Activated T-helper 1 cell treated with anti-CD3 and anti-CD28 coated beads, Interleukin-12 subunit alpha, Interleukin-12 subunit beta, Interleukin-2, Interleukin-4 antibody, amounts not matched to agents 30 ng/mL and 10 ng/mL and 1 ng/mL, durations not matched to agents 14 hours and 24 hours and 36 hours (primary cell): Measurements from ENCODE around the gene CCL22. TPM values are rescaled to one million over a fixed set of nuclear protein-coding genes. Genes with fewer than 3 reads are reported as not detected.
"Not testable (repeated sequence)": the region's sequence is repeated elsewhere in the genome, so short reads cannot be mapped to it uniquely, and the experiment has no call there.

Experiments used
- DNase-seq: peaks from one replicate; pipeline ENCODE4 v3.0.0; 2021; ENCODE audit warnings: low spot score
- H3K27ac Mint-ChIP-seq: one replicate; pipeline ENCODE4 v1.8.0; 2021; ENCODE audit warnings: mild to moderate bottlenecking, mixed read lengths
- H3K27me3 Mint-ChIP-seq: one replicate; pipeline ENCODE4 v1.8.0; 2022; ENCODE audit warnings: mild to moderate bottlenecking, moderate library complexity, mixed read lengths; ENCODE audit not compliant: insufficient read depth
- H3K36me3 Mint-ChIP-seq: one replicate; pipeline ENCODE4 v1.8.0; 2021; ENCODE audit warnings: low read depth, mixed read lengths
- H3K4me1 Mint-ChIP-seq: one replicate; pipeline ENCODE4 v1.8.0; 2021; ENCODE audit warnings: low read depth, mixed read lengths
- H3K4me3 Mint-ChIP-seq: one replicate; pipeline ENCODE4 v1.8.0; 2021; ENCODE audit warnings: mild to moderate bottlenecking, moderate library complexity, mixed read lengths
- H3K9me3 Mint-ChIP-seq: one replicate; pipeline ENCODE4 v1.8.0; 2021; ENCODE audit warnings: mixed read lengths
- intact Hi-C: fragments of 100-400 bp; cut with micrococcal nuclease; formaldehyde crosslinking; loops from one replicate; pipeline ENCODE4 v1.15.1; 2024
- total RNA-seq: library from RNA; stranded (reverse); gene quantifications from 2 replicates; pipeline ENCODE4 v1.2.3, GENCODE V29; 2022

CCL22 gene
- total RNA-seq, 1 donor from 2014 or later, result 11.4 TPM

DNA sequence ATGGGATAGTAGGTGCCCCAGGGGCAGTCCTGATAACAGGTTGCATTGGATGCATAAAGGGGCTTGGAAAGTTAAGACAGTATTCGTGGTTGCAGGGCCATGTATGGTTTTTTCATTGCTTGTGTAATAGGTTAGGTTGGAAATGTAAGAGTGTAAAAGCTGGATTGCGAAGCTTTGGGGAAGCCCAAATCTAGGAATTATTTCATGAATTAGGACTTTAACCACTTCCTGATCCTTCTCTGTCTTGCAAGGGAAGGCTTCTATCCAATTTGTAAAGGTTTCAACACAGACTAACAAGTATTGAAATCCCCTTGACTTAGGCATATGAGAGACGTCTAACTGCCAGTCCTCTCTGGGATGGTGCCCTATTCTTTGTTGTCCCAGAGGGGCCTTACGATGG lies 38.2 kb downstream of the CCL22 start:
- H3K27me3 Mint-ChIP-seq, result peaks cover 4% of the 10 kb centered on the region
- no peak for DNase-seq
- no peaks in the 10 kb centered on the region for H3K36me3 Mint-ChIP-seq
- no peaks in the 10 kb centered on the region for H3K9me3 Mint-ChIP-seq
- no peaks in the 10 kb centered on the region for H3K4me1 Mint-ChIP-seq
- intact Hi-C loops, result no loop called here
- no peak overlapping the region for H3K27ac Mint-ChIP-seq
- no peak overlapping the region for H3K4me3 Mint-ChIP-seq

DNA sequence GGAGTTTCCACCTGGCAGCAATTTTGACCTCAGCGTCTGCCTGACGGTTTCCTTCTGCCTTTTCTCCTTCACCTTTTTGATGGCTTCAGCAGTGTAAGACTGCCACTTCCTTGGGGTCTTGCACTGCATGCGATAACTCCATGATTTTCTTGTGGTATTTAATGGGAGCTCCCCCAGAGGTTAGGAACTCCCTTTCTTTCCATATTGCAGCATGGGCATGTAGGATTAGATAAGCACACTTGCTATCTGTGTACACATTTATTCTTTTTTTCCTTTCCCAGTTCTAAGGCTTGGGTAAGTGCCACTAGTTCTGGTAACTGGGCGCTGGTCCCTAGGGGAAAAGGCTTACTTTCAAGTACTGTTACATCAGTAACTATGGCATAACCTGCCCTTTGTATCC lies 38.9 kb downstream of the CCL22 start:
- intact Hi-C loops, H3K4me1 Mint-ChIP-seq: not testable (repeated sequence)

DNA sequence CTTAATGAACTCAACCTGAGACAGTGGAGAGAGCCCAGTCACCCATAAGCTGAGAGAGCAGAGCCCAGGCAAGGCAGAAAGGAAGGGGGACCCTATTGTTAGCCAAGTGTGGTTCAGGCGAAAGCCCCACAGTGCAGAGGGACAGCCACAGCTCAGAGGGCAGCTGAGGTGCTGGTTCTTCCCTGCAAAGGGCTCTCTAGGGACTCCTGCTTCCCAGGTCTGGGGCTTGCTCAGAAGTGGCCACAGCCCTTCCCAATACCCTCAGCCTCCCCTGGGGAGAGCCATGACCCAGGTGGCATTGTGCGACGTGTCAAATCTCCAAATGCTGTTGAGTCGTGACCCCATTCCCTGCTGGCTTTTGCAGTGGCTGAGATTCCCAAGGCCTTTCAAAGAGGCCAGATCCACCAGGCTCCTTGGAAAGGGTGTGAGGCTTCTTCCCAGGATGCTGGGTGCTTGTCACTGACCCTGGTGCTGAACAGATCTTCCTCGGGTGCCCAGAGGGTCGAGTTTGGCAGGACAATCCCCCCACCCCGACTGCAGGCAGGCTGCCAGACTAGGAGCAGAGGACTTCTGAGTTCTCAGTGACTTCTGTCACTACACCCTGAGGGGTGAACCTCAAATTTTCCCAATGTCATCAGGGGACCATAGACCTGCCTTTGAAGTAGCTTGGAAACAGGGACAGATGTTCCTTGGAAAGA lies 43.5 kb downstream of the CCL22 start:
- H3K9me3 Mint-ChIP-seq, result no peaks in the 10 kb centered on the region
- H3K27me3 Mint-ChIP-seq, result peaks cover 2% of the 10 kb centered on the region
- intact Hi-C loops, result no loop called here
- no peaks in the 10 kb centered on the region for H3K4me1 Mint-ChIP-seq
- no peak overlapping the region for H3K27ac Mint-ChIP-seq
- no peaks in the 10 kb centered on the region for H3K36me3 Mint-ChIP-seq
- DNase-seq, result no peak
- no peak overlapping the region for H3K4me3 Mint-ChIP-seq

More for the DNA sequence above, 38.9 kb downstream of the CCL22 start:
- not testable (repeated sequence) for H3K27me3 Mint-ChIP-seq, H3K27ac Mint-ChIP-seq, H3K36me3 Mint-ChIP-seq, H3K9me3 Mint-ChIP-seq, H3K4me3 Mint-ChIP-seq, DNase-seq

DNA sequence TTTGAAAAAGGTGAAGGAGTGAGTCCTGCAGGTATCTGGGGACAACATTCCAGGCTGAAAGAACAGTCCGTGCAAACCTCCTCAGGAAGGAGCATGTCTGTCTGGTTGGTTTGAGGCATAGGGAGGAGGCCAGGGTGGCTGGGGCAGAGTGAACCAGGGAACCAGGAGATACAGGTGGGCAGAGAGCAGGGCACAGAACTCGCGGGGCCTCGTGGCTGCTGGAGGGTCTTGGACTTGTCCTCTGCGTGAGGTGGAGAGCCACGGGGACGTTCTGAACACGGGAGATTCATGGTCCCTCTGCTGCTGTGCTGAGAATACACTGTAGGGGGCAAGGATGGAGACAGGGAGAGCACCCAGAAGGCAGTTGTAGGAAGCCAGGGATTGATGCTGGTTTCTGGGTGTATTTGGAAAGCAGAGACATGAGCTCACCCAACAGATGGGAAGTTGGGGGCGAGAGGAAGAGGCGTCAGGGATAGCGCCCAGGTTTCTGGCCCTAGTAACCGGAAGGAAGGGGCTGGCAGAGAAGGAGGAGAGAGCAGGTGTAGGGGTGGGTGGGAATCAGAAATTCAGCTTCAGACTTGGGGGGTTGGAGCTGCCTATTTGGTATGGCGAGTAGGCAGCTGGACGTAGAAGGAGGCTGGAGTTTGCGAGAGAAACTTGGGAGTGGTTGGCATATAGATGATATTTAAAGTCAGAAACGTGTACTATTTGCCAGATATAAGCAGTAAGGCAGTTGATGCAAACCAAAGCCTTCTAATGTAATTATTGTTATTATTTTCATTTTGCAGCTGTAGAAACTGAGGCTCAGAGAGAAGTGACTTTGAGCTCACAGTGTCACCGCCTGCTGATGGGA lies 45.6 kb downstream of the CCL22 start, which contains the start of gene CCL17:
CCL17 (plus strand) TSS at position 803 of the 853 bp plus-strand sequence. CDS start 9,166 bp downstream, outside the sequence.
- no peak for DNase-seq
- H3K27me3 Mint-ChIP-seq, result peaks cover 2% of the 10 kb centered on the region
- no peak within 1 kb of the TSS for H3K27ac Mint-ChIP-seq
- no peaks in the 10 kb centered on the region for H3K9me3 Mint-ChIP-seq
- H3K36me3 Mint-ChIP-seq, result no peaks in the 10 kb centered on the region
- intact Hi-C loops, result no loop called here
- no peak within 1 kb of the TSS for H3K4me3 Mint-ChIP-seq
- peaks cover 5% of the 10 kb centered on the region for H3K4me1 Mint-ChIP-seq

DNA sequence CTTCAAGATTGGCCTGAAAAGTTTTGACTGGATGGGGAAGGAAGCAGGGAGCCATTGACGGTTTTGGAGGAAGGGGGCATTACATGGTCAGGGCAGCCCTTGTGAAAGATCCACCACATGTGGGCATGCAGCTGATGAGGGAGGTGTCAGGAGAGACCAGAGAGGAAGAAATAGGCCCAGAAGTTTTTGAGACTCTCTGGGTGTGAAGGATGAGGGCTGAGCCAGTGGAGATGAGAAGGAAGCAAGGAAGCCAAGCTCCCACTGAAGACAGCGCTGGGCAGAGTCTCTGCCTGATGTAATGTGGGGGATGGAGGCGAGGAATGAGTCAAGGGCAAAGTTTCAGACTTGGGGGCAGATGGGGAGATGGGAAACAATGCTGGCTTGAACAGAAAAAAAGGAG lies 46.5 kb downstream of the CCL22 start:
- intact Hi-C loops, result no loop called here
- H3K27ac Mint-ChIP-seq, result no peak overlapping the region
- peaks cover 2% of the 10 kb centered on the region for H3K27me3 Mint-ChIP-seq
- DNase-seq, result no peak
- H3K36me3 Mint-ChIP-seq, result no peaks in the 10 kb centered on the region
- no peaks in the 10 kb centered on the region for H3K9me3 Mint-ChIP-seq
- no peak overlapping the region for H3K4me3 Mint-ChIP-seq
- H3K4me1 Mint-ChIP-seq, result peaks cover 8% of the 10 kb centered on the region

DNA sequence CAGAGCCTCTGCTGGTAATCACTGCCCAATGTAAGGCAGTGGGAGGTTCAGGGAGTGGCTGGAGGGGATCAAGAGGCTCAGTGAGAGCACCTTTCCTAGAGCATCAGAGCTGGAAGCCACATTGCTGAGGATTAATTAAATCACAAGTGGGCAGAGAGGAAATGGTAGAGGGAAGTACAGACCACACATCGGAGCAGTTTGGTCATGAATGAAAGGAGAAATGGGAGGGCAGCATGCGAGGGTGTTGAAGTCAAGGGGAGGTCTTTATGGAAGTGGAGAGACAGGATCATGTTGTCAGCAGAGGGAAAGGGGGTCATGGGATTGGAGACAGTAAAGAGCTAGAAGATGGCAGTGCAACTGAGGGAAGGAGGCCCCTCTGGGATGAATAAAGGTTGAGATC lies 48.3 kb downstream of the CCL22 start:
- Mint-ChIP-seq H3K9me3 (no peaks in the 10 kb centered on the region), H3K36me3 (no peaks in the 10 kb centered on the region), H3K27me3 (peaks cover 2% of the 10 kb centered on the region), H3K27ac (no peak overlapping the region), H3K4me1 (peaks cover 8% of the 10 kb centered on the region), H3K4me3 (no peak overlapping the region)
- intact Hi-C loops, result no loop called here
- DNase-seq, result no peak

DNA sequence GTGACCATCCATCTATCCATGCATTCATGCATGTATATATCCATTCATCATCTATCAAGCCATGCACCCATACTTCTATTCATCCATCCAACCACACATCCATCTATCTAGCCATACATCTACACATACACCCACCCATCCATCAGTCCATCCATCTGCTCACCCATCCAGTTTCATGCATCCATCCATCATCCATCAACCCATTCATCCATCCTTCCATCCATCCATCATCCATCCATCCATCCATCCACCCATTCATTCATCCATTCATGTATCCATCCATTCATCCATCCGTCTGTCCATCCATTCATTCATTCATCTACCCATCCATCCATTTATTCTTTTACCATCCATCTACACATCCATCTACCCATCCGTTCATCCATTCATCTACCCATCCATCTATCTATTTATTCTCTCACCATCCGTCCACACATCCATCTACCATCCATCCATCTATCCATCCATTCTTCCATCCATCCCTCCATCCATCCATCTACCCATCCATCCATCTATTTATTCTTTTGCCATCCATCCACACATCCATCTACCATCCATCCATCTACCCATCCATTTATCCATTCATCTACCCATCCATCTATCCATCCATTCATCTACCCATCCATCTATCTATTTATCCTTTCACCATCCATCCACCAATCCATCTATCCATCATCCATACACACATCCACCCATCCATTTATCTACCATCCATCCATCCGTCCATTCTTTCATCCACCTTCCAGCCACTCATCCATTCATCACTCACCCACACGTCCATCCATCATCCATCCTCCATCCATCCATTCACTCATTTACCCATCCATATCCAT lies 49.2 kb downstream of the CCL22 start:
- Mint-ChIP-seq H3K4me3 (no peak overlapping the region), H3K9me3 (no peaks in the 10 kb centered on the region), H3K27me3 (peaks cover 2% of the 10 kb centered on the region), H3K27ac (no peak overlapping the region), H3K36me3 (no peaks in the 10 kb centered on the region), H3K4me1 (peaks cover 8% of the 10 kb centered on the region)
- no peak for DNase-seq
- intact Hi-C loops, result no loop called here

DNA sequence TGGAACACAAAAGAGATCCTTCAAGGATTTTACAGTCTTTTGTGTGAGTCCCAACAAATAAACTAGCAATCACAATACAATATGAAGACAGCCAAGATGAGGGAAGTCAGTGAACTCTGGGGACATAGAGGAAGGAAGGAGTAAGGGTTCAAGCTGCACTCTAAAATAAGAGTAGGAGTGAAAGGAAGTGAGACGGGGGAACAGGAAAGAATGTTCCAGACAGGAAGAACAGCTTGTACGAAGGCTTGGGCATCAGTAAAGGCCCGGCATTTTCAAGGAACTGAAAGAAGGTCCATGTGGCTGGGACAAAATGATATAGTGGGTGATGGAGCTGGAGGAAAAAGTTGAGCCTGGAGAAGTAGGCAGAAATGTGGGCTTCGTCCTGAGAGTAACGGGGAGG lies 50.5 kb downstream of the CCL22 start:
- H3K27ac Mint-ChIP-seq, result peak overlapping the region; percentile 3
- no peaks in the 10 kb centered on the region for H3K36me3 Mint-ChIP-seq
- intact Hi-C loops, result no loop called here
- no peaks in the 10 kb centered on the region for H3K9me3 Mint-ChIP-seq
- no peak for DNase-seq
- H3K27me3 Mint-ChIP-seq, result peaks cover 2% of the 10 kb centered on the region
- peaks cover 8% of the 10 kb centered on the region for H3K4me1 Mint-ChIP-seq
- H3K4me3 Mint-ChIP-seq, result no peak overlapping the region

DNA sequence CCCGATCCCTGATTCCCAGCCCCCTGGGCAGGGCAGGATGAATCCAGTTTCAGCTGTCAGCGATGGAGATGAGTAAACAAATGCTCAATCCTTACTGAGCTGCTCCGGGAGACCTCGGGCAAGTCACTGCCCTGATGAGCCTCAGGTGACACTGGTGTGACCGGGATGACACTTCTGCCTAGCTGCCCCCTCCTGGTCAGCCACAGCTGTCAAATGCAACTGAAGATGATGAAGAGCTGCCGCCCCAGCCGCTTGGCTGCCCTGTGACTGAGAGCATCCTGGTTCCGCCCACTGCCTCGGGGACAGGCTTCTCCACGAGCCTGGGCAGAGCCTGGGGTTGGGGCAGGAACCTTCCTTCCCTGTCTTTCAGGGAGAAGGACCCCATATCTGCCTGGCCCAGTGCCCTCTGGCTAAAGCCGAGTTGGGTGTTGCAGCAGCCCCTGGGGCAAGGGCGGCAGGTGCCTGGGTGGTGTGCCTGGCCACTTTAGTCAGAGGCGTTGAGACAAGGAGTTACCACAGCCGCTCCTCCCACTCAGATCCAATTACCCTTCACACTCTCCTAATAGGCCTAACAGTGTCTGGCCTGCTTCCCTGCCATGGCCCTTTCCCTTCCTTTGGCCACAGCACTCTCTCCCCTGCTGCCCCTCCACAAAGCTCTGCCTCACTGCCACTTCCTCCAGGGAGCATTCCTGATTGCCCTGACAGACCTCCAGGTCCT lies 51.4 kb downstream of the CCL22 start:
- intact Hi-C loops, result no loop called here
- Mint-ChIP-seq H3K9me3 (no peaks in the 10 kb centered on the region), H3K36me3 (no peaks in the 10 kb centered on the region), H3K4me3 (no peak overlapping the region), H3K27ac (no peak overlapping the region), H3K27me3 (peaks cover 2% of the 10 kb centered on the region), H3K4me1 (peaks cover 8% of the 10 kb centered on the region)
- DNase-seq, result no peak

DNA sequence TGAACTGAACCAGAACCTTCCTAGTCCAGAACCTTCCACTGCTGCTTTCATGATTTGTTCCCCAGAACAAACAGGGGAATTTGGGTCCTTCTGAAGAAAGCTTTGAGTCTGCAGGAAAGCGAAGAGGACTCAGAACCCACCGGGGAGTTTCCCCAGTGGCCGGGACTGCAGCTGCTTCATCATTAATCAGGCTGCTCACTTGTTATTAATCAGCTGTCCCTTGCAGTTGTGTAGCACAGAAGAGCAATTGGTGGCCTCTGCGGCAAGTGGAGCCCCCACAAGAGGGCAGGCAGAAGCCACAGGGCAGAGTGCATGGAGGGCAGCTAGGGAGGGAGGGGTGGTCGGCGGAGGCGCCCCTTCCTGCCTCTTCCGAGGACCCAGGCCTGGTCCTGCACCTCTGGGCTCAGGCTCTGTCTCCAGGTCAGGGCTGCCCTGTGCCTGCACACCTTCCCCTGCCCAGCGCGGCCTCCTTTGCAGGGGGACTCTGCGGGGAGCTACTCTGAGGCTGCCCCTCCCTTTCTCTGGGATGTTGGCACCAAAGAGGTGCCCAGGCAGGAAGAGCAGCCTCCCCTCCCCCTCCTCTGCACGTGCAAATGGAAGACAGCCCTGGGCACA lies 52.9 kb downstream of the CCL22 start:
- Mint-ChIP-seq H3K9me3 (no peaks in the 10 kb centered on the region), H3K4me3 (no peak overlapping the region), H3K4me1 (peaks cover 8% of the 10 kb centered on the region), H3K36me3 (no peaks in the 10 kb centered on the region), H3K27me3 (peaks cover 2% of the 10 kb centered on the region), H3K27ac (no peak overlapping the region)
- intact Hi-C loops, result no loop called here
- DNase-seq, result no peak

DNA sequence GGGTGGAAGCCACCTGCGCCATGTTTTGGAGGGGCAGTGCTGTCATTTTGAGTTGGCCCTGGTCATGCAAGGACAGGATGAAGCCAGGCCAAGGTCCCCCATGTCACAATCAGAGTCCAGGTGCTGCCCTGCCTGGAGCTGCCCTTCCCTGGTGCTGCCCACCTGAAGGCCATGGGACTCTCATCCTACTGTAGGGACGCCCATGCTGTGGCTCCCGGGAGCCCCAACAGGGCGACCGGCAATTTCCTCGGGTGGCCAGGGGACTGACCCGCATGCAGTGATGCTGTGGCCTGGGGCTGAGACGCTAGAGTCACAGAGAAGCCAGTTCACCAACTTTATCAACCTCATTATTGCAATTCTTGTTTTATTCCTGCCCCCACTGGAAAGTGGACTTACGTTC lies 54.0 kb downstream of the CCL22 start:
- DNase-seq, result no peak
- Mint-ChIP-seq H3K36me3 (no peaks in the 10 kb centered on the region), H3K27me3 (peaks cover 2% of the 10 kb centered on the region), H3K9me3 (no peaks in the 10 kb centered on the region), H3K4me1 (peaks cover 13% of the 10 kb centered on the region), H3K4me3 (no peak overlapping the region), H3K27ac (no peak overlapping the region)
- intact Hi-C loops, result no loop called here

DNA sequence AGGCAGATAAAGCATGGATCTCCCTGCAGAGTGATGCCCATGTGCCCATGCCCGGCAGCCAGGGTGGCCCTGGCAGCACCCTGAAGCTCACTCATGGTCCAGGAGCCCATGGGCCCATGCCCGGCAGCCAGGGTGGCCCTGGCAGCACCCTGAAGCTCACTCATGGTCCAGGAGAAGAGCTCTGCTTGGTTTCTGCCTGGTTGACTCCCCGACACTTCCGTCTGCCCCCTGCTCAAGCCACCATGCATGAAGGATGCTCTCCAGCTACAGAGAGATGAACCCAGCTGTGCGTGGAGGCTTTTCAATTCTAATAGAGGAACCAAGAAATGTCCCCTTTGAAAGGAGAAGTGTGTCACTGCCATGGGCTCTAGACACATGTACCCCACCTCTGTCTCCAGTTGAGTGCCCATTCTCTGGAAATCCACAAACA lies 54.7 kb downstream of the CCL22 start:
- Mint-ChIP-seq H3K36me3 (no peaks in the 10 kb centered on the region), H3K4me3 (no peak overlapping the region), H3K9me3 (no peaks in the 10 kb centered on the region), H3K4me1 (peaks cover 17% of the 10 kb centered on the region), H3K27ac (no peak overlapping the region), H3K27me3 (peaks cover 2% of the 10 kb centered on the region)
- intact Hi-C loops, result no loop called here
- DNase-seq, result no peak
